K562 (cell line): ENCODE results near the gene SCAPER. TPM values are rescaled to one million over a fixed set of nuclear protein-coding genes. Genes with fewer than 3 reads are reported as not detected.
A peak's percentile ranks its signal among the peaks of the same experiment; 100 is the strongest.

Experiments used
- ATAC-seq: fragments of 200-7000 bp; cut with Tn5 transposase; 3 replicates; pipeline ENCODE4 v1.9.1; 2020; ENCODE audit warnings: moderate library complexity
- BruUV-seq: library from RNA; stranded (reverse); fragments of 400-500 nt; replicated peaks from 2 replicates; lab custom pipeline; 2021; lab: Mats Ljungman, UMichigan
- CTCF ChIA-PET: fragments of 300-600 bp; formaldehyde crosslinking; extraction: SDS; loops from one replicate; lab custom pipeline; 2021; ENCODE audit warnings: low intra/inter-chr PET ratio; lab: Yijun Ruan, JAX
- POLR2A ChIA-PET: fragments of 300-600, 350-650 bp; sonication (Branson Sonifier 250); formaldehyde crosslinking; extraction: SDS; loops from one replicate; lab custom pipeline; 2021; ENCODE audit warnings: antibody characterized with exemption, inconsistent platforms; lab: Yijun Ruan, JAX
- DNase-seq, 4 experiments: peaks; one replicate each; pipeline versions ENCODE4 v3.0.0 to v3.0.0-alpha.2; 2011 to 2018; ENCODE audit warnings: low spot score in 3 of 4, mixed read lengths in 3 of 4; ENCODE audit errors: extremely low read depth in 1 of 4
- FAIRE-seq: peaks from 2 replicates; lab custom pipeline; 2011; peaks lifted over from hg19 to GRCh38; lab: Jason Lieb, UNC
- H2AFZ ChIP-seq: 2 replicates; pipeline ENCODE4 v1.6.0; 2011; ENCODE audit warnings: low read depth, low read length, control low read depth, inconsistent platforms
- H3K27ac ChIP-seq: fragments of 200-600 bp; 3 replicates; pipeline ENCODE4 v1.8.0; 2011; ENCODE audit warnings: low read depth, mild to moderate bottlenecking, control low read depth, inconsistent platforms, low read length, moderate library complexity, mixed read lengths; ENCODE audit errors: extremely low read depth
- H3K27me3 ChIP-seq, 2 experiments: fragments of 300-600 bp in 1 of 2; 2 replicates in 1 of 2; 3 replicates in 1 of 2; pipeline versions ENCODE4 v1.6.0 to v1.8.0; 2011; ENCODE audit warnings: inconsistent platforms in 2 of 2, low read length in 2 of 2, mild to moderate bottlenecking in 1 of 2, mixed read lengths in 1 of 2, moderate library complexity in 1 of 2; ENCODE audit not compliant: control insufficient read depth in 2 of 2, insufficient read depth in 2 of 2
- H3K36me3 ChIP-seq: fragments of 300-600 bp; 3 replicates; pipeline ENCODE4 v1.8.0; 2011; ENCODE audit warnings: mild to moderate bottlenecking, low read length, inconsistent platforms; ENCODE audit not compliant: control insufficient read depth, insufficient read depth
- H3K4me1 ChIP-seq, 2 experiments: fragments of 200-600 bp in 1 of 2; replicated peaks in 1 of 2; 2 replicates in 1 of 2; 3 replicates in 1 of 2; pipeline versions ENCODE4 v1.5.1 to v1.8.0; 2011; ENCODE audit warnings: inconsistent platforms in 2 of 2, low read length in 2 of 2, mild to moderate bottlenecking in 1 of 2, mixed read lengths in 1 of 2, moderate library complexity in 1 of 2; ENCODE audit not compliant: control insufficient read depth in 2 of 2, insufficient read depth in 2 of 2
- H3K4me2 ChIP-seq: 2 replicates; pipeline ENCODE4 v1.6.1; 2011; ENCODE audit warnings: low read length, control low read depth, inconsistent platforms, mixed read lengths; ENCODE audit not compliant: insufficient read depth
- H3K4me3 ChIP-seq: fragments of 200-600 bp; sonication (generic), shearing (Covaris generic); 2 replicates; pipeline ENCODE4 v1.5.1; 2016; ENCODE audit warnings: control low read depth, inconsistent platforms
- H3K79me2 ChIP-seq: fragments of 200-600 bp; 3 replicates; pipeline ENCODE4 v1.8.0; 2011; ENCODE audit warnings: low read length, inconsistent platforms; ENCODE audit not compliant: control insufficient read depth, insufficient read depth
- H3K9ac ChIP-seq, 2 experiments: 2 replicates each; pipeline versions ENCODE4 v1.6.0 to v1.6.1; 2011; ENCODE audit warnings: low read depth in 2 of 2, low read length in 2 of 2, control low read depth in 1 of 2, inconsistent platforms in 1 of 2, mild to moderate bottlenecking in 1 of 2, mixed read lengths in 1 of 2; ENCODE audit not compliant: insufficient read depth in 1 of 2
- H3K9me1 ChIP-seq: one replicate; pipeline ENCODE4 v1.6.0; 2011; ENCODE audit warnings: inconsistent platforms, mild to moderate bottlenecking, low read length, moderate library complexity; ENCODE audit not compliant: control insufficient read depth, insufficient read depth
- H3K9me3 ChIP-seq: replicated peaks from 2 replicates; pipeline ENCODE4 v1.5.1; 2011; ENCODE audit warnings: low read depth, low read length, inconsistent platforms; ENCODE audit not compliant: control insufficient read depth, insufficient read depth
- H4K20me1 ChIP-seq: replicated peaks from 2 replicates; pipeline ENCODE4 v1.6.1; 2011; ENCODE audit warnings: low read length, inconsistent platforms, mixed read lengths; ENCODE audit not compliant: control insufficient read depth, insufficient read depth
- POLR2G ChIP-seq: fragments of 200-400 bp; formaldehyde crosslinking; IDR thresholded peaks from 2 replicates; pipeline ENCODE4 v1.6.1; 2017; ENCODE audit warnings: low read depth, mild to moderate bottlenecking, antibody characterized with exemption, low read length, moderate library complexity
- RBFOX2 ChIP-seq: fragments of 200-400 bp; formaldehyde crosslinking; IDR thresholded peaks from 2 replicates; pipeline ENCODE4 v1.6.1; 2017; ENCODE audit warnings: low read depth, mild to moderate bottlenecking, low read length, moderate library complexity
- RBM14 ChIP-seq: fragments of 200-400 bp; formaldehyde crosslinking; IDR thresholded peaks from 2 replicates; pipeline ENCODE4 v1.6.1; 2018; ENCODE audit warnings: low read depth, mild to moderate bottlenecking, low read length, moderate library complexity, borderline replicate concordance; ENCODE audit not compliant: insufficient read depth
- TFAP4 ChIP-seq: sonication (generic); formaldehyde crosslinking; IDR thresholded peaks from 2 replicates; pipeline ENCODE4 v1.8.0; 2022; ENCODE audit warnings: missing genetic modification reagents, mild to moderate bottlenecking, moderate library complexity, borderline replicate concordance
- ZBTB33 ChIP-seq: sonication (generic); formaldehyde crosslinking; IDR thresholded peaks from 2 replicates; pipeline ENCODE4 v1.8.1; 2023; ENCODE audit warnings: mild to moderate bottlenecking, missing genetic modification reagents
- ZC3H4 ChIP-seq: sonication (generic); formaldehyde crosslinking; IDR thresholded peaks from 2 replicates; pipeline ENCODE4 v1.9.0; 2021; ENCODE audit warnings: missing genetic modification reagents, borderline replicate concordance
- ZNF232 ChIP-seq: sonication (generic); formaldehyde crosslinking; IDR thresholded peaks from 2 replicates; pipeline ENCODE4 v1.8.0; 2022; ENCODE audit warnings: mild to moderate bottlenecking, missing genetic modification reagents
- WGBS: fragments of 100-300 bp; shearing (Covaris generic); methylation state at CpG from one replicate; pipeline ENCODE4 v1.1.6; 2016; ENCODE audit warnings: low coverage, mixed read lengths; ENCODE audit not compliant: insufficient coverage; ENCODE audit errors: missing lambda C conversion rate; 5-methylcytosine and 5-hydroxymethylcytosine counted together
- in situ Hi-C: fragments of 300-500 bp; cut with MboI; formaldehyde crosslinking; loops from 4 replicates; pipeline ENCODE4 v1.15.0; 2018; ENCODE audit warnings: inconsistent platforms, mixed read lengths
- intact Hi-C: fragments of 100-400 bp; cut with micrococcal nuclease; formaldehyde crosslinking; loops from 2 replicates; pipeline ENCODE4 v1.14.2; 2022
- polyA plus RNA-seq, 8 experiments: library from polyadenylated mRNA; depleted of rRNA in 4 of 8; stranded (reverse) in 5 of 8; unstranded in 3 of 8; fragments of >200 nt; fragmentation: Nextera tagmentation in 2 of 8; fragmentation: Illumina TruSeq in 1 of 8; extraction: Ambion mirVana in 2 of 8; extraction: Trizol in 1 of 8; gene quantifications; 2 replicates each; pipeline versions ENCODE4 v1.2.1 to v1.2.3, GENCODE V29; 2011 to 2014; ENCODE audit warnings: inconsistent platforms in 1 of 8, missing spikeins in 1 of 8
- total RNA-seq, 7 experiments: library from RNA; depleted of rRNA in 6 of 7; stranded (reverse); fragments of >200 nt in 6 of 7; fragmentation: Illumina TruSeq in 2 of 7; extraction: Trizol in 2 of 7; gene quantifications; 2 replicates each; pipeline versions ENCODE4 v1.2.1 to v1.2.3, GENCODE V29; 2011 to 2021; ENCODE audit warnings: low replicate concordance in 1 of 7

Gene SCAPER
- total and polyA plus RNA-seq, 9 of the 15 experiments (the other 6 are each of a cell fraction or from before 2014, with no cell fraction given): 1.3 to 5.7 (median 3.2) TPM

DNA sequence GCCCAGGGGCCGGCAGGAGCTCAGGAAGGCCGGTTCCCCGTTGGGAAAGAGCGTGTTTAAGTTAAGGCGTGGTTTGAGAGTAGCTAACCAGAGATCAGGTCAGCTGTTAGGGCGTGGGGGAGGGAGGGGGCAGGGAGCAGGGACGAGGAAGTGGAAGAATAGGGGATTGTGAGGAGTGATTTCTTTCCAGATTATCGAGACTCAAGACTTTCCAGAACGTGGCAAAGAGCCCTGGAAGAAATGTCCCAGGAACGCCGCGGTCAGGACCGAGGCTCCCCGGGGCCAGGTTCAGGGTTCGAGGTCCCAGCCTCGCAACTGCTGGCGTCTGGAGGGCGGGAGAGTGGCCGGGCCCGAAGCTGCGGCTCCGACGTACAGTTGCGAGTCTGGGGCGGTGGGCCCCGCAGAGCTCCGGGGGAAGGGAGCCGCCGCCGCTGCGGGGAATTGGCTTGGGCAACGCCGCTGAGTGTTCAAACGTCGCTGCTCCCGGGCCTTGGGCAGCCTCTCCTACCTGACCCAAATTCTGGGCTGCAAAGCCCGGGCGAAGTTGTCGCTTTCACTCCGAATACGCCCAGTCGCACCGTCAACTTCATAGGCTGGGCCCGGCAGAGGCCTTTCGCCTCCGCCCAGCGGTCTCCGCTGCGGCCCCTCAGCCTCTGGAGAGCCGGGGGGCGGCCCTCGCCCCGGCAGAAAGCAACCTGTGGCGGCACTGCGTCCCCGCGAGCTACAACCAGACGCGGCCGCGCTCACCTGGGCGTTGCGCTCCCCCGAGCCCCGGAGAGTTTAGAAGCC lies 559.1 kb downstream of the SCAPER start:
- Histone ChIP-seq H2AFZ (no peak overlapping the region), H3K79me2 (0 out of 3 replicates have a peak, but pooled peaks cover 2% of the 10 kb centered on the region), H3K4me1 (peaks cover 0 to 13% of the 10 kb centered on the region in 2 experiments; a peak in 1 of 5 replicates), H3K36me3 (peaks cover 32% of the 10 kb centered on the region; the same call in 2 of the 3 replicates), H3K9ac (no peak overlapping the region), H3K4me2 (no peak overlapping the region), H3K27me3 (no peaks in the 10 kb centered on the region), H3K9me1 (no peaks in the 10 kb centered on the region), H3K4me3 (no peak overlapping the region), H3K9me3 (no peaks in the 10 kb centered on the region; the same call in 1 of the 2 replicates), H3K27ac (no peak overlapping the region), H4K20me1 (no peaks in the 10 kb centered on the region)
- BruUV-seq: no TSS peak
- ChIA-PET CTCF (no interaction called here), POLR2A (interaction anchor here (0.7 to 2.6 kb wide), 2 partner anchors 10 to 171 kb away, joined by 3 to 18 read pairs; partner anchors contain the start of gene ISL2)
- DNase-seq (no peak), FAIRE-seq (no peak), ATAC-seq (peak; percentile 19; the same call in 1 of the 3 replicates)
- 97% methylated on average over 35 of the region's 65 CpGs for WGBS
- in situ Hi-C loops (no loop called here), intact Hi-C loops (no loop called here)
- TF ChIP-seq RBFOX2 (peak; percentile 21; the same call in 1 of the 2 replicates), RBM14 (no peak), ZC3H4 (no peak), ZBTB33 (CRISPR knock-in tag) (0 out of 2 replicates have a peak, but pooled peaks have one; percentile 26), ZNF232 (no peak), POLR2G (peak; percentile 61), TFAP4 (CRISPR knock-in tag) (peak; percentile 53; the same call in 1 of the 2 replicates)
